Endothelial cell (in vitro differentiated cells): ENCODE measurements around the gene CLPTM1L. TPM values are rescaled to one million over a fixed set of nuclear protein-coding genes. Genes with fewer than 3 reads are reported as not detected.
"Not testable (repeated sequence)": the region's sequence is repeated elsewhere in the genome, so short reads cannot be mapped to it uniquely, and the experiment has no call there.

ENCODE experiments used
- DNase-seq: peaks from one replicate; pipeline ENCODE4 v3.0.0; 2021; ENCODE audit warnings: low spot score
- H3K27ac Mint-ChIP-seq: one replicate; pipeline ENCODE4 v1.8.0; 2021; ENCODE audit warnings: mixed read lengths, inconsistent platforms; ENCODE audit not compliant: unreplicated experiment
- H3K27me3 Mint-ChIP-seq: one replicate; pipeline ENCODE4 v1.8.0; 2021; ENCODE audit warnings: mild to moderate bottlenecking, moderate library complexity, mixed read lengths, inconsistent platforms; ENCODE audit not compliant: unreplicated experiment
- H3K36me3 Mint-ChIP-seq: one replicate; pipeline ENCODE4 v1.8.0; 2021; ENCODE audit warnings: mild to moderate bottlenecking, low read depth, mixed read lengths, inconsistent platforms; ENCODE audit not compliant: unreplicated experiment
- H3K4me1 Mint-ChIP-seq: one replicate; pipeline ENCODE4 v1.8.0; 2021; ENCODE audit warnings: mild to moderate bottlenecking, mixed read lengths, inconsistent platforms; ENCODE audit not compliant: unreplicated experiment
- H3K4me3 Mint-ChIP-seq: one replicate; pipeline ENCODE4 v1.8.0; 2021; ENCODE audit warnings: mild to moderate bottlenecking, mixed read lengths, inconsistent platforms; ENCODE audit not compliant: unreplicated experiment
- H3K9me3 Mint-ChIP-seq: one replicate; pipeline ENCODE4 v1.8.0; 2021; ENCODE audit warnings: mixed read lengths, inconsistent platforms; ENCODE audit not compliant: unreplicated experiment
- total RNA-seq: library from RNA; stranded (reverse); fragmentation: NEBNext Ultra II Directional; extraction: Animal tissue kit (Norgen Biotek cat#: 25700); gene quantifications from one replicate; pipeline ENCODE4 v1.2.1, GENCODE V29; 2021; ENCODE audit not compliant: unreplicated experiment
- TF ChIP-seq, protein P1 (sequence below): fragments of 200-600 bp; sonication (generic); IDR thresholded peaks from one replicate; pipeline ENCODE4 v1.5.0; 2021; ENCODE audit warnings: antibody characterized with exemption; ENCODE audit not compliant: unreplicated experiment

The CLPTM1L gene
- total RNA-seq, 1 donor from 2014 or later: 86.6 TPM

DNA sequence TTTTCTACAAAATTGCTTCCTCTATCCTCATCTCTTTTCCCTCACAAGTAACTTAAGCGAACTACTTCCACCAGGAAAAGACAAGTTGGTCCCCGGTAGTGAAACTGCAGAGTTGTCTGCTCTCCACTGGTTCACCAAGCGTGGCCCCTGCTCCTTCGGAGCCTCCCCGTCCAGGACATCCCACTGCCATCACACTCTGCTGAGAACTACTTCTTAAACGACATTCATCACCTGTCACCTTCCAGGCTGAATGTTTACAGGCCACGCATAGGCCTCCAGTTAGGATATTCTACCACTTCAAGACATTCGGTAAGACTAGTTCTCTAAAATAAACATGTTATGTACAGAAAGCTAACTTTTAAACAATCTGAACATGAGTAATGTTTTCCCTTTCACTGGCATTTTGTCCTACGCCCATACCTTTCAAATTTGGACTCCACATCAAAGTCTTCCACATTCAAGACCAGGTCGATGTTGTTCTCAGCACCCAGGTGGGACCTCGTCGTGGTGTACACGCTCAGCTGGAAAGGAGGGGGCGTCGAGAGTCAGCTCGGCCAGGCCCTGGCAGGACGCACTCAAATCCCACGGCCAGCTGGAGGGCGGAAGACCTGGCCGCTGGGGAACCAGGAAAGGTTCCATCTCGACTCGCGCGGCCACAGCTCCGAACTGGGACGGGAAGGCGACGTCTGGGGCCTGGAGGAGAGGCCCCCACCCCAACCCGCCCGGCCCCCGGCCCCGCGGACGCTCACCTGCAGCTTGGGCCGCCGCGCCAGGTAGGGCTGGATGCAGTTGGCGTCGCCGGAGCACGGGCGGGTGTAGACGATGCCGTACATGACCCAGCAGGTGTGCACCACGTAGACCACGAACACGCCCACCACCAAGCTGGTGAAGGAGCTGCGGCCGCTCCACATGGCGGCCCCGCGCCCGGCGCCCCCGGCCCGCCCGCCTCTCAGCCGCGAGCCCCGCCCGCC, 683 bp downstream of the CLPTM1L start:
- TF ChIP-seq, protein P1, sequence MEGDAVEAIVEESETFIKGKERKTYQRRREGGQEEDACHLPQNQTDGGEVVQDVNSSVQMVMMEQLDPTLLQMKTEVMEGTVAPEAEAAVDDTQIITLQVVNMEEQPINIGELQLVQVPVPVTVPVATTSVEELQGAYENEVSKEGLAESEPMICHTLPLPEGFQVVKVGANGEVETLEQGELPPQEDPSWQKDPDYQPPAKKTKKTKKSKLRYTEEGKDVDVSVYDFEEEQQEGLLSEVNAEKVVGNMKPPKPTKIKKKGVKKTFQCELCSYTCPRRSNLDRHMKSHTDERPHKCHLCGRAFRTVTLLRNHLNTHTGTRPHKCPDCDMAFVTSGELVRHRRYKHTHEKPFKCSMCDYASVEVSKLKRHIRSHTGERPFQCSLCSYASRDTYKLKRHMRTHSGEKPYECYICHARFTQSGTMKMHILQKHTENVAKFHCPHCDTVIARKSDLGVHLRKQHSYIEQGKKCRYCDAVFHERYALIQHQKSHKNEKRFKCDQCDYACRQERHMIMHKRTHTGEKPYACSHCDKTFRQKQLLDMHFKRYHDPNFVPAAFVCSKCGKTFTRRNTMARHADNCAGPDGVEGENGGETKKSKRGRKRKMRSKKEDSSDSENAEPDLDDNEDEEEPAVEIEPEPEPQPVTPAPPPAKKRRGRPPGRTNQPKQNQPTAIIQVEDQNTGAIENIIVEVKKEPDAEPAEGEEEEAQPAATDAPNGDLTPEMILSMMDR: no peak

DNA sequence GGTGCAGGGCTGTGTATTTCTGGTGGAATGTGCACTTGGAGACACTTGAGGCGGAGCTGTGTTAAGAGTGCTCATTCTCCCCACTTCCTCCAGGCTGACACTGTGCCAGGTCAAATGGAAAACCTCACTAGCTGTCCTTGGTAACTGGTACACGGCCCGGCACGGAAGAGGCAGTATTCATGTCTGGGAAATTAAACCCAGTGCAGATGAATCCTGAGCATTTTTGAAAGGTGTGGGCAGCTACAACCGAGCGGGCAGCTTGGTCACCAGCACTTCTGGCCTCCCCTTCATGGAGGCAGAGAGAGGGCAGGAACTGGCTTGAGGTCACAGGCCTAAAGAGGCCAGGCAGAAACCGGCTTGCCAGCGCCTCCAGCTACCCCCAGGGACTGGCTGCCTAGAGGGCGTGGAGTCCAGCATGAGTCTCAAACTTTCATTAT, 1.6 kb downstream of the CLPTM1L start:
- Mint-ChIP-seq H3K27ac (no peak overlapping the region), H3K9me3 (no peaks in the 10 kb centered on the region), H3K36me3 (peaks cover 18% of the 10 kb centered on the region), H3K4me1 (peaks cover 19% of the 10 kb centered on the region), H3K4me3 (peak overlapping the region; percentile 96), H3K27me3 (peaks cover 11% of the 10 kb centered on the region)
- DNase-seq: no peak
- TF ChIP-seq, protein P1: no peak

More for the DNA sequence above, 683 bp downstream of the CLPTM1L start:
- Mint-ChIP-seq H3K9me3 (no peaks in the 10 kb centered on the region), H3K27ac (peak overlapping the region; percentile 93), H3K4me3 (peak overlapping the region; percentile 96), H3K27me3 (peaks cover 11% of the 10 kb centered on the region), H3K4me1 (peaks cover 19% of the 10 kb centered on the region), H3K36me3 (peaks cover 18% of the 10 kb centered on the region)
- DNase-seq: peak; percentile 38

DNA sequence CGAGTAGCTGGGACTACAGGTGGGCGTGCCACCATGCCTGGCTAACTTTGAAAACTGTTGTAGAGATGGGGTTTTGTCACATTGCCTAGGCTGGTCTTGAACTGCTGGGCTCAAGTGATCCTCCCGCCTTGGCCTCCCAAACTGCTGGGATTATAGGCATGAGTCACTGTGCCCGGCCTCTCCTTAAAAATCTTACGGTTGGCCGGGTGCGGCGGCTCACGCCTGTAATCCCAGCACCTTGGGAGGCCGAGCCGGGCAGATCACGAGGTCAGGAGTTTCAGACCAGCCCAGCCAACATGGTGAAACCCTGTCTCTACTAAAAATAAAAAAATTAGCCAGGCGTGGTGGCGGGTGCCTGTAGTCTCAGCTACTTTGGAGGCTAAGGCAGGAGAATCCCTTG, 2.2 kb downstream of the CLPTM1L start:
- not testable (repeated sequence) for H3K27ac Mint-ChIP-seq, H3K9me3 Mint-ChIP-seq, DNase-seq, H3K4me3 Mint-ChIP-seq
- H3K4me1 Mint-ChIP-seq: peaks cover 18% of the 10 kb centered on the region
- peaks cover 22% of the 10 kb centered on the region for H3K36me3 Mint-ChIP-seq
- H3K27me3 Mint-ChIP-seq: peaks cover 11% of the 10 kb centered on the region

DNA sequence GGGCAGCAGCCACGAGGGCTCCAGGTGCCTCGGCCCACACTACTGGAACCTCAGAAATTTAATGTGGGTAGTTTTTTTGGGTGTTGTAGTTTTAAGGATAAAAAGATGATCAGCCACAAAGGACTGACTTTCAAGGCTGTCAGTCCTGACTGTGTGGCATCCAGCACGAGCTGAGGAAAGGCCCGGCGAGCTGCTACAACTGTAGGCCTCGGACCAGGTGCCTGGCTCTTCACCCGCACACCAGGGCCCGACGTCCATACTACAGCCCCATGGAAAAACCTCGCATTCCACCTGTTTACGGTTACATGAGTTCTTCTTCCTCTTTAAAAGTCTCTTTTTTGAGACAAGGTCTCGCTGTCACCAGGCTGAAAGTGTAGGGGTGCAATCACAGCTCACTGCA, 2.6 kb downstream of the CLPTM1L start:
- TF ChIP-seq, protein P1: no peak
- Mint-ChIP-seq H3K9me3 (no peaks in the 10 kb centered on the region), H3K4me3 (no peak overlapping the region), H3K27me3 (peaks cover 11% of the 10 kb centered on the region), H3K36me3 (peaks cover 23% of the 10 kb centered on the region), H3K4me1 (peaks cover 14% of the 10 kb centered on the region), H3K27ac (no peak overlapping the region)
- DNase-seq: no peak

DNA sequence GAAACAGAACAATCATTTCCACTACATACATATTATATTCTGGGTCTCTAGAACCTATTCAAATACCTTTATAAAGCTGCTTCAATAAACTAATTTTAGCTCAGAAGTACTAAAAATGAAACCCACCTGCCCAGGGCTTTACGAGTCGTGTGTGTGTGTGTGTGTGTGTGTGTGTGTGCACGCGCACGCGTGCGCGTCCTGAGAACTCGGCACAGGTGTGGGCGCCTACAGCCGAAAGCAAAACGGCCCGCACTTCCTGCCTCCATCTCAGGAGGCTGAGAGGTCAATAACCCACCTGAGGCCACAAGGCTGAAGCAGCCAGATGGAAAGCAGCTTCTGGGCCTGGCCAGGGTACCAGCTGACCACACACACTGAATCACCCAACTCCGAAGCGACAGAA, 3.0 kb downstream of the CLPTM1L start:
- Mint-ChIP-seq H3K27ac (no peak overlapping the region), H3K4me1 (peaks cover 11% of the 10 kb centered on the region), H3K9me3 (no peaks in the 10 kb centered on the region), H3K4me3 (peak overlapping the region; percentile 53), H3K36me3 (peaks cover 27% of the 10 kb centered on the region), H3K27me3 (peaks cover 12% of the 10 kb centered on the region)
- no peak for DNase-seq
- TF ChIP-seq, protein P1: no peak

DNA sequence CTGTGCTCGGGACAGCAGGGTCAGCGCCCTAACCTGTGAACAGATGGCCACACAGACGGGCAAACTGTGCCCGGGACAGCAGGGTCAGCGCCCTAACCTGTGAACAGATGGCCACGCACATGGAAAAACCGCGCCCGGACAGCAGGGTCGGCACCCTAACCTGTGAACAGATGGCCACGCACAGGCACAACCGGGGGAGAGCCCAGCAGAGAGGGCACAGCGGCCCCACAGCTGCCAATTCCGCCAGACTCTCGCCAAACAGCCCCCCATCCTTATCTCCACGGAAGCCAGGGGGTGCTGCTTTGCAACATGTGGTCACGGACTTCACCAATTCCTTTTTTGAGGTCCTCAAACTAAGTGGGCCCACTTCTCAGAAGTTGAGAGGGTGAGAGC, 5.1 kb downstream of the CLPTM1L start:
- not testable (repeated sequence) for H3K4me1 Mint-ChIP-seq, H3K27me3 Mint-ChIP-seq, DNase-seq, H3K27ac Mint-ChIP-seq, H3K9me3 Mint-ChIP-seq, H3K4me3 Mint-ChIP-seq
- peaks cover 35% of the 10 kb centered on the region for H3K36me3 Mint-ChIP-seq

DNA sequence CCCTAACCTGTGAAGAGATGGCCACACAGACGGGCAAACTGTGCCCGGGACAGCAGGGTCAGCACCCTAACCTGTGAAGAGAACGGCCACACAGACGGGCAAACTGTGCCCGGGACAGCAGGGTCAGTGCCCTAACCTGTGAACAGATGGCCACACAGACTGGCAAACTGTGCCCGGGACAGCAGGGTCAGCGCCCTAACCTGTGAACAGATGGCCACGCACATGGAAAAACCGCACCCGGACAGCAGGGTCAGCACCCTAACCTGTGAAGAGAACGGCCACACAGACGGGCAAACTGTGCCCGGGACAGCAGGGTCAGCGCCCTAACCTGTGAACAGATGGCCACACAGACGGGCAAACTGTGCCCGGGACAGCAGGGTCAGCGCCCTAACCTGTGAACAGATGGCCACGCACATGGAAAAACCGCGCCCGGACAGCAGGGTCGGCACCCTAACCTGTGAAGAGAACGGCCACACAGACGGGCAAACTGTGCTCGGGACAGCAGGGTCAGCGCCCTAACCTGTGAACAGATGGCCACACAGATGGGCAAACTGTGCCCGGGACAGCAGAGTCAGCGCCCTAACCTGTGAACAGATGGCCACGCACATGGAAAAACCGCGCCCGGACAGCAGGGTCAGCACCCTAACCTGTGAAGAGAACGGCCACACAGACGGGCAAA, 5.6 kb downstream of the CLPTM1L start:
- not testable (repeated sequence) for H3K27me3 Mint-ChIP-seq, H3K4me3 Mint-ChIP-seq, H3K4me1 Mint-ChIP-seq, H3K27ac Mint-ChIP-seq, H3K9me3 Mint-ChIP-seq, DNase-seq
- peaks cover 39% of the 10 kb centered on the region for H3K36me3 Mint-ChIP-seq
